Right lobe of liver (tissue), 4 donors: ENCODE results near the gene TLE1.

Source experiments
- POLR2A ChIP-seq: fragments of 450-650 bp; IDR thresholded peaks from one replicate; pipeline ENCODE4 v1.6.1; 2017; ENCODE audit warnings: antibody characterized with exemption, mild to moderate bottlenecking
- TF ChIP-seq, protein P1 (sequence below), 4 donors: fragments of 200-600 bp in 3 of 4; fragments of 450-650 bp in 1 of 4; IDR thresholded peaks; one replicate each; pipeline versions ENCODE4 v1.5.1 to v1.8.0; 2016 to 2022; ENCODE audit warnings: antibody characterized with exemption in 4 of 4, mild to moderate bottlenecking in 2 of 4
- donor health status: DM: no; HTN: no; CAD: no.
- donor health status: DM: no; HTN: no; CAD: no.
- donor health status: DM: no; HTN: yes; CAD: no.

DNA sequence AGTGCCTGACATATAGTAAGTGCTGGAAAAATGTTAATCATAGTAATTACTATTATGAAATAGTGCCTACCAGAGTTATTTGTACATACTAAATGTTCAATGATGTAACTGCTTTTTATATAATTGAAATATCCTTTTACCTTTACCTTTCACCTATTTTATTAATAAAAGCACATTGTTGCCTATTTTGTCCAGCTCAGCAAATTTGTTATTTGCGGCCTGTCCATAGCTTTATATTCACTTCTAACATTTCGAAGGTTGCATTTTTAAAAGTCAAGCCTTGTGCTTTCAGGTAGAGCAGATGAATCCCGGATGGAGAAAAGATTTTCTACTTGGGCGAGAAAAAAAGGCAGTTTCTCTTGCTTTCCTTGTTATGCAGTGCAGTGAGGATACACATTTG is 119.3 kb downstream of the TLE1 start:
- no peak for TF ChIP-seq POLR2A
- TF ChIP-seq, protein P1, sequence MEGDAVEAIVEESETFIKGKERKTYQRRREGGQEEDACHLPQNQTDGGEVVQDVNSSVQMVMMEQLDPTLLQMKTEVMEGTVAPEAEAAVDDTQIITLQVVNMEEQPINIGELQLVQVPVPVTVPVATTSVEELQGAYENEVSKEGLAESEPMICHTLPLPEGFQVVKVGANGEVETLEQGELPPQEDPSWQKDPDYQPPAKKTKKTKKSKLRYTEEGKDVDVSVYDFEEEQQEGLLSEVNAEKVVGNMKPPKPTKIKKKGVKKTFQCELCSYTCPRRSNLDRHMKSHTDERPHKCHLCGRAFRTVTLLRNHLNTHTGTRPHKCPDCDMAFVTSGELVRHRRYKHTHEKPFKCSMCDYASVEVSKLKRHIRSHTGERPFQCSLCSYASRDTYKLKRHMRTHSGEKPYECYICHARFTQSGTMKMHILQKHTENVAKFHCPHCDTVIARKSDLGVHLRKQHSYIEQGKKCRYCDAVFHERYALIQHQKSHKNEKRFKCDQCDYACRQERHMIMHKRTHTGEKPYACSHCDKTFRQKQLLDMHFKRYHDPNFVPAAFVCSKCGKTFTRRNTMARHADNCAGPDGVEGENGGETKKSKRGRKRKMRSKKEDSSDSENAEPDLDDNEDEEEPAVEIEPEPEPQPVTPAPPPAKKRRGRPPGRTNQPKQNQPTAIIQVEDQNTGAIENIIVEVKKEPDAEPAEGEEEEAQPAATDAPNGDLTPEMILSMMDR (IDR thresholded peaks at IDR 0.05) = no peak
